ENCODE measurements around the gene RIF1. TPM values are rescaled to one million over a fixed set of nuclear protein-coding genes. Genes with fewer than 3 reads are reported as not detected.

Gene RIF1
- total RNA-seq, 1 donor from 2014 or later, result 51.1 TPM

DNA sequence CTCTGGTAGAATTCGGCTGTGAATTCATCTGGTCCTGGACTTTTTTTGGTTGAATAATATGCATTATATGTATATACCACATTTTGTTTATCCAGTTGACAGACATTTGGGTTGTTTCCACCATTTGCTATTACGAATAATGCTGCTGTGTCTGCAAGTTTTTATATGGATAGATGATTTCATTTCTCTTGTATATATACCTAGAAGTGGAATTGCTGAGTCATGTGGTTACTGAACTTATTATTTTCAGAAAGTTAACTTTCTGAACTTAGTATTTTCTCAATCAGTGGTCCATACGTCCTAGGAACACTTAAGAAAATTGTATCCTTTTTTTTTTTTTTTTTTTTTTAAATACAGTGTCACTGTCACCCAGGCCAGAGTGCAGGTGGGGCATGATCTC is 63.3 kb downstream of the RIF1 start:
- intact Hi-C loops (cut with micrococcal nuclease), result no loop called here
- Mint-ChIP-seq H3K9me3 (peaks cover 2% of the 10 kb centered on the region), H3K27me3 (no peaks in the 10 kb centered on the region), H3K27ac (no peak overlapping the region), H3K4me1 (peaks cover 3% of the 10 kb centered on the region), H3K36me3 (ENCODE audit: low read depth) (peaks cover 81% of the 10 kb centered on the region), H3K4me3 (no peak overlapping the region)
- no peak for ATAC-seq (ENCODE audit: low read depth)
- no peak for DNase-seq
- CTCF ChIA-PET, result no interaction called here
- POLR2A ChIA-PET, result no interaction called here
- TF ChIP-seq, protein P1, sequence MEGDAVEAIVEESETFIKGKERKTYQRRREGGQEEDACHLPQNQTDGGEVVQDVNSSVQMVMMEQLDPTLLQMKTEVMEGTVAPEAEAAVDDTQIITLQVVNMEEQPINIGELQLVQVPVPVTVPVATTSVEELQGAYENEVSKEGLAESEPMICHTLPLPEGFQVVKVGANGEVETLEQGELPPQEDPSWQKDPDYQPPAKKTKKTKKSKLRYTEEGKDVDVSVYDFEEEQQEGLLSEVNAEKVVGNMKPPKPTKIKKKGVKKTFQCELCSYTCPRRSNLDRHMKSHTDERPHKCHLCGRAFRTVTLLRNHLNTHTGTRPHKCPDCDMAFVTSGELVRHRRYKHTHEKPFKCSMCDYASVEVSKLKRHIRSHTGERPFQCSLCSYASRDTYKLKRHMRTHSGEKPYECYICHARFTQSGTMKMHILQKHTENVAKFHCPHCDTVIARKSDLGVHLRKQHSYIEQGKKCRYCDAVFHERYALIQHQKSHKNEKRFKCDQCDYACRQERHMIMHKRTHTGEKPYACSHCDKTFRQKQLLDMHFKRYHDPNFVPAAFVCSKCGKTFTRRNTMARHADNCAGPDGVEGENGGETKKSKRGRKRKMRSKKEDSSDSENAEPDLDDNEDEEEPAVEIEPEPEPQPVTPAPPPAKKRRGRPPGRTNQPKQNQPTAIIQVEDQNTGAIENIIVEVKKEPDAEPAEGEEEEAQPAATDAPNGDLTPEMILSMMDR (IDR thresholded peaks at IDR 0.05), result no peak

DNA sequence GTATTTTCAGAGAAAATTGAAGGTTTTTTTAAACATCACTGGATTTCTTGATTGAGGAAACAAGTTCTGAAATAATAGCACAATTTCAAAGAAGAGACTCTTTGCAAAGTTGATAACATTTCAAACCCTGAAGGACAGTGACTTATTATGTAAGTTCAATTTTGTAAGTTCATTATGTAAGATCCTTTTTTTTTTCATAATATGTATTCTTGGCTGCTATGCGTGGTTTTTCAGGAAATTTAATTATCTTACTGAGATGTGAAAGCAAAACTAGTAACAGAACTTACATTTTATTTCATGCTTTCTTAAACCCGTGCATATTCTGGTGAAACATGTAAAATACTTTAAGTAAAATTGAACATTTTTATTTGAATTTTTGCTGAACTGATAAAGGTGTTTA is 65.4 kb downstream of the RIF1 start:
- H3K27ac Mint-ChIP-seq, result no peak overlapping the region
- H3K9me3 Mint-ChIP-seq, result peaks cover 2% of the 10 kb centered on the region
- CTCF ChIA-PET, result no interaction called here
- H3K27me3 Mint-ChIP-seq, result no peaks in the 10 kb centered on the region
- peaks cover 3% of the 10 kb centered on the region for H3K4me1 Mint-ChIP-seq
- DNase-seq (no peak), ATAC-seq (ENCODE audit: low read depth) (no peak)
- H3K36me3 Mint-ChIP-seq (ENCODE audit: low read depth), result peaks cover 73% of the 10 kb centered on the region
- TF ChIP-seq, protein P1 (IDR thresholded peaks at IDR 0.05), result no peak
- intact Hi-C loops (cut with micrococcal nuclease), result no loop called here
- H3K4me3 Mint-ChIP-seq, result no peak overlapping the region
- POLR2A ChIA-PET, result no interaction called here

DNA sequence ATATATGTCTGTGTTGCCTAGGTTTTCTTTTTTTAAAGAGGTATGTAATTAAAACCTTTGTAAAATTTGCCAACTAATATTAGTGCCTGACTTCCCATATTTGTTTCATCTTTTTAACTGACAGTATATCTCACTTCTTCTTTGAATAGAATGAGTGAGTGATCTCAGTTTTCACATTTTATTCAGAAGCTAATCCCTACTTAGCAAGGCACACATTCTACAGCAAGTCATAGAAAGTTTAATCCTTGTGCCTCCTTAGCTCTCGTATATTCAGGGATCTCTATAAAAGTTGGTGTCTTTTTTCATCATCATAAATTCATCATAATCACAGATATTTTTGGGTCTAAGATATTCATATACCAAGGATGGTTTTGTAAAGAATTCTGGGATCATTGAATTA is 66.6 kb downstream of the RIF1 start:
- no peaks in the 10 kb centered on the region for H3K27me3 Mint-ChIP-seq
- peaks cover 2% of the 10 kb centered on the region for H3K9me3 Mint-ChIP-seq
- no peak for ATAC-seq (ENCODE audit: low read depth)
- H3K36me3 Mint-ChIP-seq (ENCODE audit: low read depth), result peaks cover 72% of the 10 kb centered on the region
- intact Hi-C loops (cut with micrococcal nuclease), result no loop called here
- no peak overlapping the region for H3K4me3 Mint-ChIP-seq
- no peak for DNase-seq
- ChIA-PET CTCF (no interaction called here), POLR2A (no interaction called here)
- TF ChIP-seq, protein P1 (IDR thresholded peaks at IDR 0.05), result no peak
- H3K27ac Mint-ChIP-seq, result no peak overlapping the region
- H3K4me1 Mint-ChIP-seq, result peaks cover 3% of the 10 kb centered on the region

DNA sequence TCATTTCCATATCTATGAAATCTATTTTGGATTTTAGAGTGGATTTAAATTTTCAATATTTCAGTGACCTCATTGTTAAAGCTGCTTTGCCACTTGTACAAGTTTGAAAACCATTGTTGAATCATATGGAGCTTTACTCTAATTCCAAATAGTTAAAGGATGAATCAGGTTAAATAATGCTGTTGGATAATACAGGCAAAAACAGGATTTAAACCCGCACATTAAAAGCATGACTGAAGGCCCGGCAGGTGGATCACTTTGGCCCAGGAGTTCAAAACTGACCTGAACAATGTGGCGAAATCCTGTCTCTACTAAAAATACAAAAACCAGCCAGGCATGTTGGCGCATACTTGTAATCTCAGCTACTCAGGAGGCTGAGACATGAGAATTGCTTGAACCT is 68.3 kb downstream of the RIF1 start:
- DNase-seq, result no peak
- intact Hi-C loops (cut with micrococcal nuclease), result no loop called here
- TF ChIP-seq, protein P1 (IDR thresholded peaks at IDR 0.05), result no peak
- Mint-ChIP-seq H3K4me3 (no peak overlapping the region), H3K4me1 (no peaks in the 10 kb centered on the region), H3K27me3 (no peaks in the 10 kb centered on the region), H3K27ac (no peak overlapping the region), H3K9me3 (no peaks in the 10 kb centered on the region), H3K36me3 (ENCODE audit: low read depth) (peaks cover 66% of the 10 kb centered on the region)
- POLR2A ChIA-PET, result no interaction called here
- no peak for ATAC-seq (ENCODE audit: low read depth)
- CTCF ChIA-PET, result no interaction called here

DNA sequence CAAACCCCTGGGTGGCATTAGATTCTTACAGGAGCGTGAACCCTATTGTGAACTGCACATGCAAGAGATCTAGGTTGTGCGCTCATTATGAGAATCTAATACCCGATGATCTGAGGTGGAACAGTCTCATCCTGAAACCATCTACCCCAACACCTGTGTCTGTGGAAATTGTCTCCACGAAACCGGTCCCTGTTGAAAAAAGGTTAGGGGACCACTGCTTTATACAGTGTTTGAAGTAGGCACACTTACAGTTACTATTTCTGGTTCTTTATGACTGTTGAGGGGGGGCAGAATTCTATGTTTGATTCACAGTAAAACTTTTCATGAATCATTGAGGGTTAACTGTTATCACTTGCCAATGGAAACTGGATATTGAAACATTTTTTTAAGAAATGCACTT is 72.0 kb downstream of the RIF1 start:
- TF ChIP-seq, protein P1 (IDR thresholded peaks at IDR 0.05), result no peak
- POLR2A ChIA-PET, result no interaction called here
- Mint-ChIP-seq H3K36me3 (ENCODE audit: low read depth) (peaks cover 63% of the 10 kb centered on the region), H3K27ac (no peak overlapping the region), H3K4me1 (peaks cover 6% of the 10 kb centered on the region), H3K27me3 (no peaks in the 10 kb centered on the region), H3K9me3 (peaks cover 14% of the 10 kb centered on the region), H3K4me3 (no peak overlapping the region)
- ATAC-seq (ENCODE audit: low read depth) (no peak), DNase-seq (no peak)
- intact Hi-C loops (cut with micrococcal nuclease), result no loop called here
- CTCF ChIA-PET, result no interaction called here

Measured in activated B cell treated with CpG ODN at 0.5 μM for 24 hours (primary cell).